Stimulated activated CD8-positive, alpha-beta memory T cell treated with anti-CD3 and anti-CD28 coated beads, Interleukin-15, amount 100 ng/mL, for 4 hours (primary cell): ENCODE measurements around the gene SPATA2.

ENCODE experiments used
- DNase-seq, 2 donors: peaks; one replicate each; pipeline ENCODE4 v3.0.0-alpha.2; 2020; ENCODE audit warnings: low read depth in 2 of 2

Gene SPATA2

GRCh38 chr20:49858076-49858585 is 57.2 kb downstream of the SPATA2 start:
- no peak for DNase-seq

GRCh38 chr20:49856904-49857303 is 58.4 kb downstream of the SPATA2 start:
- no peak for DNase-seq

GRCh38 chr20:49854190-49854875 is 61.0 kb downstream of the SPATA2 start:
- no peak for DNase-seq

GRCh38 chr20:49853640-49854039 is 61.7 kb downstream of the SPATA2 start:
- no peak for DNase-seq
